Endothelial cell of umbilical vein (primary cell): ENCODE data around the gene KRTAP13-4. TPM values are rescaled to one million over a fixed set of nuclear protein-coding genes. Genes with fewer than 3 reads are reported as not detected.

Experiments used
- BruUV-seq: library from RNA; stranded (reverse); fragments of 400-500 nt; replicated peaks from 2 replicates; lab custom pipeline; 2021; lab: Mats Ljungman, UMichigan
- CTCF ChIA-PET: fragments of 300-600, 350-600 bp; sonication (Branson Sonifier 250); formaldehyde crosslinking; loops from one replicate; lab custom pipeline; 2021; ENCODE audit warnings: antibody characterized with exemption, inconsistent platforms; lab: Charles Lee
- POLR2A ChIA-PET: fragments of 300-600, 350-600 bp; sonication (Branson Sonifier 250); formaldehyde crosslinking; loops from one replicate; lab custom pipeline; 2021; ENCODE audit warnings: antibody characterized with exemption, inconsistent platforms; lab: Charles Lee
- DNase-seq: peaks from one replicate; pipeline ENCODE4 v3.0.0-alpha.2; 2011; ENCODE audit warnings: low read depth, low spot score
- FAIRE-seq: peaks from 2 replicates; lab custom pipeline; 2011; peaks lifted over from hg19 to GRCh38; lab: Jason Lieb, UNC
- H2AFZ ChIP-seq: 2 replicates; pipeline ENCODE4 v1.6.0; 2012; ENCODE audit warnings: low read depth, low read length, control low read depth, inconsistent platforms
- H3K27ac ChIP-seq: 2 replicates; pipeline ENCODE4 v1.5.1; 2011; ENCODE audit warnings: low read depth, mild to moderate bottlenecking, control low read depth, low read length, moderate library complexity; ENCODE audit not compliant: insufficient read depth
- H3K27me3 ChIP-seq, 2 experiments: 2 replicates each; pipeline versions ENCODE4 v1.6.0 to v1.6.1; 2011; ENCODE audit warnings: low read length in 2 of 2, mixed read lengths in 1 of 2; ENCODE audit not compliant: control insufficient read depth in 2 of 2, insufficient read depth in 2 of 2
- H3K36me3 ChIP-seq, 2 experiments: 2 replicates in 1 of 2; 3 replicates in 1 of 2; pipeline ENCODE4 v1.5.1; 2011; ENCODE audit warnings: low read length in 2 of 2, mild to moderate bottlenecking in 1 of 2, moderate library complexity in 1 of 2; ENCODE audit not compliant: control insufficient read depth in 2 of 2, insufficient read depth in 2 of 2; ENCODE audit errors: extremely low read depth in 1 of 2
- H3K4me1 ChIP-seq: 3 replicates; pipeline ENCODE4 v1.5.1; 2011; ENCODE audit warnings: mild to moderate bottlenecking, low read length; ENCODE audit not compliant: control insufficient read depth, insufficient read depth; ENCODE audit errors: extremely low read depth
- H3K4me2 ChIP-seq: 2 replicates; pipeline ENCODE4 v1.6.1; 2011; ENCODE audit warnings: low read length, control low read depth, mixed read lengths; ENCODE audit not compliant: insufficient read depth
- H3K4me3 ChIP-seq, 3 experiments: fragments of 200-600 bp in 1 of 3; sonication (generic), shearing (Covaris generic) in 1 of 3; replicated peaks in 1 of 3; 2 replicates each; pipeline ENCODE4 v1.5.1; 2011 to 2016; ENCODE audit warnings: control low read depth in 3 of 3, low read length in 3 of 3, mild to moderate bottlenecking in 2 of 3, inconsistent platforms in 1 of 3, low read depth in 1 of 3, moderate library complexity in 1 of 3; ENCODE audit not compliant: insufficient read depth in 1 of 3
- H3K79me2 ChIP-seq: 2 replicates; pipeline ENCODE4 v1.6.0; 2012; ENCODE audit warnings: low read length, inconsistent platforms; ENCODE audit not compliant: control insufficient read depth, insufficient read depth
- H3K9ac ChIP-seq: replicated peaks from 2 replicates; pipeline ENCODE3; 2011; ENCODE audit warnings: low read length, control low read depth; ENCODE audit not compliant: insufficient read depth; ENCODE audit errors: extremely low read depth
- H3K9me1 ChIP-seq: replicated peaks from 3 replicates; pipeline ENCODE4 v1.6.0; 2011; ENCODE audit warnings: mild to moderate bottlenecking, low read length; ENCODE audit not compliant: control insufficient read depth, insufficient read depth; ENCODE audit errors: extremely low read depth
- H3K9me3 ChIP-seq: replicated peaks from 2 replicates; pipeline ENCODE4 v1.5.1; 2012; ENCODE audit warnings: low read length, inconsistent platforms; ENCODE audit not compliant: control insufficient read depth, insufficient read depth
- H4K20me1 ChIP-seq: replicated peaks from 2 replicates; pipeline ENCODE3; 2011; ENCODE audit warnings: mild to moderate bottlenecking, low read length; ENCODE audit not compliant: control insufficient read depth, insufficient read depth; ENCODE audit errors: extremely low read depth
- EZH2 ChIP-seq: IDR thresholded peaks from 2 replicates; pipeline ENCODE4 v1.6.1; 2012; ENCODE audit warnings: borderline replicate concordance, low read depth, mild to moderate bottlenecking, moderate library complexity, low read length, inconsistent platforms; ENCODE audit not compliant: severe bottlenecking
- JUN ChIP-seq: IDR thresholded peaks from 2 replicates; pipeline ENCODE4 v1.6.1; 2011; ENCODE audit warnings: borderline replicate concordance, low read depth; ENCODE audit not compliant: insufficient read length, insufficient read depth
- POLR2A ChIP-seq: IDR thresholded peaks from 2 replicates; pipeline ENCODE4 v1.6.1; 2012; ENCODE audit warnings: low read depth, mild to moderate bottlenecking, control low read depth, low read length
- POLR2AphosphoS5 ChIP-seq: IDR thresholded peaks from 2 replicates; pipeline ENCODE4 v1.6.1; 2012; ENCODE audit warnings: low read depth, mild to moderate bottlenecking, control low read depth, low read length, moderate library complexity; ENCODE audit not compliant: insufficient read depth
- dilution Hi-C: fragments of 300-500 bp; cut with MboI; formaldehyde crosslinking; loops from one replicate; pipeline ENCODE4 v1.15.0; 2019; ENCODE audit warnings: low sequenced_read_pairs; ENCODE audit not compliant: extremely low pct_ligation_motif_present
- intact Hi-C: fragments of 100-400 bp; cut with micrococcal nuclease; formaldehyde crosslinking; loops from one replicate; pipeline ENCODE4 v1.10.0; 2022
- polyA plus RNA-seq, 4 experiments: library from polyadenylated mRNA; depleted of rRNA in 3 of 4; stranded (reverse) in 3 of 4; unstranded in 1 of 4; fragments of >200 nt; gene quantifications; 2 replicates each; pipeline versions ENCODE4 v1.2.1 to v1.2.3, GENCODE V29; 2011 to 2012; ENCODE audit warnings: missing spikeins in 1 of 4
- total RNA-seq: library from RNA; stranded (reverse); gene quantifications from 2 replicates; pipeline ENCODE4 v1.2.3, GENCODE V29; 2021

The KRTAP13-4 gene
- total and polyA plus RNA-seq, 2 donors (not counting 3 experiments of a cell fraction or from before 2014, with no cell fraction given) = not detected

- no peak for TF ChIP-seq POLR2AphosphoS5
- CTCF ChIA-PET = no interaction called here
- intact Hi-C loops = no loop called here
- Histone ChIP-seq H3K27me3 (no peaks in the 10 kb centered on the region), H3K79me2 (no peaks in the 10 kb centered on the region), H3K27ac (no peak overlapping the region), H3K4me1 (no peaks in the 10 kb centered on the region), H3K4me2 (no peak overlapping the region), H4K20me1 (no peaks in the 10 kb centered on the region), H3K9me1 (no peaks in the 10 kb centered on the region), H3K9ac (no peak overlapping the region), H3K4me3 (no peak overlapping the region), H3K36me3 (no peaks in the 10 kb centered on the region), H3K9me3 (no peaks in the 10 kb centered on the region), H2AFZ (no peak overlapping the region)
- POLR2A ChIA-PET = no interaction called here
- FAIRE-seq (no peak), DNase-seq (no peak)
- no TSS peak for BruUV-seq
- dilution Hi-C loops = no loop called here
Observed at GRCh38 chr21:30479259-30479658, 49.2 kb downstream of the KRTAP13-4 start.

GRCh38 chr21:30480145-30480544, 50.1 kb downstream of the KRTAP13-4 start, which contains the start of gene KRTAP19-1:
Gene KRTAP19-1 (minus strand): TSS chr21:30480367. CDS start chr21:30480317, 50 bp downstream.
- Histone ChIP-seq H3K4me1 (no peaks in the 10 kb centered on the region), H3K9me3 (no peaks in the 10 kb centered on the region), H3K27me3 (no peaks in the 10 kb centered on the region), H3K4me2 (no peak within 1 kb of the TSS), H4K20me1 (no peaks in the 10 kb centered on the region), H3K27ac (no peak within 1 kb of the TSS), H3K79me2 (no peaks in the 10 kb centered on the region), H3K9me1 (no peaks in the 10 kb centered on the region), H3K9ac (no peak within 1 kb of the TSS), H3K4me3 (no peak within 1 kb of the TSS), H2AFZ (no peak within 1 kb of the TSS), H3K36me3 (no peaks in the 10 kb centered on the region)
- FAIRE-seq = no peak
- ChIA-PET CTCF (no interaction called here), POLR2A (no interaction called here)
- dilution Hi-C loops = no loop called here
- BruUV-seq = no TSS peak
- TF ChIP-seq JUN (no peak), EZH2 (no peak), POLR2A (no peak)
- intact Hi-C loops = no loop called here
- no peak for DNase-seq

Other genes starting within 250 kb of the KRTAP13-4 start
- not detected in 2 replicates for gene CLDN8, start 214.1 kb upstream of the KRTAP13-4 start, total RNA-seq
- not detected in 2 replicates for gene CLDN8, start 214.1 kb upstream of the KRTAP13-4 start, polyA plus RNA-seq
- gene KRTAP24-1, start 147.3 kb upstream of the KRTAP13-4 start, total RNA-seq = not detected in 2 replicates
- gene KRTAP24-1, start 147.3 kb upstream of the KRTAP13-4 start, polyA plus RNA-seq = not detected in 2 replicates
- not detected in 2 replicates for gene KRTAP25-1, start 140.7 kb upstream of the KRTAP13-4 start, total RNA-seq
- not detected in 2 replicates for gene KRTAP25-1, start 140.7 kb upstream of the KRTAP13-4 start, polyA plus RNA-seq
- gene KRTAP26-1, start 109.9 kb upstream of the KRTAP13-4 start, total RNA-seq = not detected in 2 replicates
- gene KRTAP26-1, start 109.9 kb upstream of the KRTAP13-4 start, polyA plus RNA-seq = not detected in 2 replicates
- gene KRTAP27-1, start 92.5 kb upstream of the KRTAP13-4 start, total RNA-seq = not detected in 2 replicates
- gene KRTAP27-1, start 92.5 kb upstream of the KRTAP13-4 start, polyA plus RNA-seq = not detected in 2 replicates
- gene KRTAP23-1, start 81.6 kb upstream of the KRTAP13-4 start, total RNA-seq = not detected in 2 replicates
- not detected in 2 replicates for gene KRTAP23-1, start 81.6 kb upstream of the KRTAP13-4 start, polyA plus RNA-seq
- gene KRTAP13-2, start 57.9 kb upstream of the KRTAP13-4 start, total RNA-seq = not detected in 2 replicates
- gene KRTAP13-2, start 57.9 kb upstream of the KRTAP13-4 start, polyA plus RNA-seq = not detected in 2 replicates
- gene KRTAP13-1, start 34.2 kb upstream of the KRTAP13-4 start, total RNA-seq = not detected in 2 replicates
- gene KRTAP13-1, start 34.2 kb upstream of the KRTAP13-4 start, polyA plus RNA-seq = not detected in 2 replicates
- gene KRTAP13-3, start 4.3 kb upstream of the KRTAP13-4 start, total RNA-seq = not detected in 2 replicates
- not detected in 2 replicates for gene KRTAP13-3, start 4.3 kb upstream of the KRTAP13-4 start, polyA plus RNA-seq
- not detected in 2 replicates for gene KRTAP15-1, start 10.1 kb downstream of the KRTAP13-4 start, total RNA-seq
- gene KRTAP15-1, start 10.1 kb downstream of the KRTAP13-4 start, polyA plus RNA-seq = not detected in 2 replicates
- not detected in 2 replicates for gene KRTAP19-1, start 50.1 kb downstream of the KRTAP13-4 start, total RNA-seq
- not detected in 2 replicates for gene KRTAP19-1, start 50.1 kb downstream of the KRTAP13-4 start, polyA plus RNA-seq
- gene KRTAP19-2, start 57.2 kb downstream of the KRTAP13-4 start, total RNA-seq = not detected in 2 replicates
- not detected in 2 replicates for gene KRTAP19-2, start 57.2 kb downstream of the KRTAP13-4 start, polyA plus RNA-seq
- not detected in 2 replicates for gene KRTAP19-3, start 61.8 kb downstream of the KRTAP13-4 start, total RNA-seq
- not detected in 2 replicates for gene KRTAP19-3, start 61.8 kb downstream of the KRTAP13-4 start, polyA plus RNA-seq
- not detected in 2 replicates for gene KRTAP19-4, start 66.9 kb downstream of the KRTAP13-4 start, total RNA-seq
- gene KRTAP19-4, start 66.9 kb downstream of the KRTAP13-4 start, polyA plus RNA-seq = not detected in 2 replicates
- not detected in 2 replicates for gene KRTAP19-5, start 71.9 kb downstream of the KRTAP13-4 start, total RNA-seq
- not detected in 2 replicates for gene KRTAP19-5, start 71.9 kb downstream of the KRTAP13-4 start, polyA plus RNA-seq
- gene KRTAP19-6, start 111.6 kb downstream of the KRTAP13-4 start, total RNA-seq = not detected in 2 replicates
- not detected in 2 replicates for gene KRTAP19-6, start 111.6 kb downstream of the KRTAP13-4 start, polyA plus RNA-seq
- gene KRTAP19-7, start 131.1 kb downstream of the KRTAP13-4 start, total RNA-seq = not detected in 2 replicates
- not detected in 2 replicates for gene KRTAP19-7, start 131.1 kb downstream of the KRTAP13-4 start, polyA plus RNA-seq
- not detected in 2 replicates for gene KRTAP22-2, start 160.2 kb downstream of the KRTAP13-4 start, total RNA-seq
- gene KRTAP22-2, start 160.2 kb downstream of the KRTAP13-4 start, polyA plus RNA-seq = not detected in 2 replicates
- not detected in 2 replicates for gene KRTAP6-3, start 162.2 kb downstream of the KRTAP13-4 start, total RNA-seq
- not detected in 2 replicates for gene KRTAP6-3, start 162.2 kb downstream of the KRTAP13-4 start, polyA plus RNA-seq
- gene KRTAP6-2, start 168.7 kb downstream of the KRTAP13-4 start, total RNA-seq = not detected in 2 replicates
- not detected in 2 replicates for gene KRTAP6-2, start 168.7 kb downstream of the KRTAP13-4 start, polyA plus RNA-seq
- gene KRTAP22-1, start 170.9 kb downstream of the KRTAP13-4 start, total RNA-seq = not detected in 2 replicates
- not detected in 2 replicates for gene KRTAP22-1, start 170.9 kb downstream of the KRTAP13-4 start, polyA plus RNA-seq
- gene KRTAP6-1, start 183.7 kb downstream of the KRTAP13-4 start, total RNA-seq = not detected in 2 replicates
- gene KRTAP6-1, start 183.7 kb downstream of the KRTAP13-4 start, polyA plus RNA-seq = not detected in 2 replicates
- gene KRTAP20-1, start 186.2 kb downstream of the KRTAP13-4 start, total RNA-seq = not detected in 2 replicates
- gene KRTAP20-1, start 186.2 kb downstream of the KRTAP13-4 start, polyA plus RNA-seq = not detected in 2 replicates
- not detected in 2 replicates for gene KRTAP20-4, start 190.4 kb downstream of the KRTAP13-4 start, total RNA-seq
- gene KRTAP20-4, start 190.4 kb downstream of the KRTAP13-4 start, polyA plus RNA-seq = not detected in 2 replicates
- gene KRTAP20-2, start 205.0 kb downstream of the KRTAP13-4 start, total RNA-seq = not detected in 2 replicates
- gene KRTAP20-2, start 205.0 kb downstream of the KRTAP13-4 start, polyA plus RNA-seq = not detected in 2 replicates
- gene KRTAP20-3, start 212.6 kb downstream of the KRTAP13-4 start, total RNA-seq = not detected in 2 replicates
- not detected in 2 replicates for gene KRTAP20-3, start 212.6 kb downstream of the KRTAP13-4 start, polyA plus RNA-seq